ENCODE measurements around the gene MUL1.

- TF ChIP-seq ZNF544 (tag by site-specific recombination; IDR thresholded peaks at IDR 0.05), result no peak
- TF ChIP-seq CTCF (tag by site-specific recombination; IDR thresholded peaks at IDR 0.05), result no peak
- TF ChIP-seq ZNF324 (tag by site-specific recombination; IDR thresholded peaks at IDR 0.05), result no peak
- TF ChIP-seq ZNF791 (tag by site-specific recombination; IDR thresholded peaks at IDR 0.05), result no peak
- TF ChIP-seq, protein P1, sequence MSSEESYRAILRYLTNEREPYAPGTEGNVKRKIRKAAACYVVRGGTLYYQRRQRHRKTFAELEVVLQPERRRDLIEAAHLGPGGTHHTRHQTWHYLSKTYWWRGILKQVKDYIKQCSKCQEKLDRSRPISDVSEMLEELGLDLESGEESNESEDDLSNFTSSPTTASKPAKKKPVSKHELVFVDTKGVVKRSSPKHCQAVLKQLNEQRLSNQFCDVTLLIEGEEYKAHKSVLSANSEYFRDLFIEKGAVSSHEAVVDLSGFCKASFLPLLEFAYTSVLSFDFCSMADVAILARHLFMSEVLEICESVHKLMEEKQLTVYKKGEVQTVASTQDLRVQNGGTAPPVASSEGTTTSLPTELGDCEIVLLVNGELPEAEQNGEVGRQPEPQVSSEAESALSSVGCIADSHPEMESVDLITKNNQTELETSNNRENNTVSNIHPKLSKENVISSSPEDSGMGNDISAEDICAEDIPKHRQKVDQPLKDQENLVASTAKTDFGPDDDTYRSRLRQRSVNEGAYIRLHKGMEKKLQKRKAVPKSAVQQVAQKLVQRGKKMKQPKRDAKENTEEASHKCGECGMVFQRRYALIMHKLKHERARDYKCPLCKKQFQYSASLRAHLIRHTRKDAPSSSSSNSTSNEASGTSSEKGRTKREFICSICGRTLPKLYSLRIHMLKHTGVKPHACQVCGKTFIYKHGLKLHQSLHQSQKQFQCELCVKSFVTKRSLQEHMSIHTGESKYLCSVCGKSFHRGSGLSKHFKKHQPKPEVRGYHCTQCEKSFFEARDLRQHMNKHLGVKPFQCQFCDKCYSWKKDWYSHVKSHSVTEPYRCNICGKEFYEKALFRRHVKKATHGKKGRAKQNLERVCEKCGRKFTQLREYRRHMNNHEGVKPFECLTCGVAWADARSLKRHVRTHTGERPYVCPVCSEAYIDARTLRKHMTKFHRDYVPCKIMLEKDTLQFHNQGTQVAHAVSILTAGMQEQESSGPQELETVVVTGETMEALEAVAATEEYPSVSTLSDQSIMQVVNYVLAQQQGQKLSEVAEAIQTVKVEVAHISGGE (tag by site-specific recombination; conservative IDR thresholded peaks at IDR 0.05; ENCODE audit: low read depth), result no peak
- TF ChIP-seq RBAK (tag by site-specific recombination; IDR thresholded peaks at IDR 0.05), result no peak
These were observed 35.8 kb downstream of the MUL1 start for GRCh38 chr1:20472121-20472520.

Data from HEK293 (cell line).